WI38 (cell line): Measurements from ENCODE around the gene OSER1.

Source experiments
- H3K4me3 ChIP-seq: 2 replicates; pipeline ENCODE4 v1.5.1; 2011; ENCODE audit warnings: low read depth, mild to moderate bottlenecking, control low read depth, low read length
- TF ChIP-seq, protein P1 (sequence below): IDR thresholded peaks from 2 replicates; pipeline ENCODE4 v1.5.1; 2012; ENCODE audit warnings: low read depth, mild to moderate bottlenecking, control low read depth, low read length

OSER1 gene

DNA sequence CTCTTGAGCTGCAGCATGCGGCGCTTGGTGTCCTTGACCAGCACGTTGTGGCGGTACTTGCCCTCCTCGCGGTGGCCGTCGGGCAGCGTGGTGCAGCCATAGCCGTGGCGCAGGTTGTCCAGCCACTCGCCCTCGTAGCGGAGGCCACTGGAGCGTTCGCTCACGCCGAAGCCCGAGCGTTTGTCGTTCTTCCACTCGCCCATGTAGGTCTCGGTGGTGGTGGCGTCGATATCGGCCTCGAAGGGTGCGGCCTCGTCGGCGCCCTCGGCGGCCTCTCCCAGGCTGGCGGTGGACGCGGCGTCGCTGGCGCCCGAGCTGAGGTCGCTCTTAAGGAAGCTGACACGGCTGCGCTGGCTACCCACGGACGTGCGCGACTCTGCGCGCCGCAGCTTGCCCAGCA is 50.9 kb downstream of the OSER1 start:
- TF ChIP-seq, protein P1, sequence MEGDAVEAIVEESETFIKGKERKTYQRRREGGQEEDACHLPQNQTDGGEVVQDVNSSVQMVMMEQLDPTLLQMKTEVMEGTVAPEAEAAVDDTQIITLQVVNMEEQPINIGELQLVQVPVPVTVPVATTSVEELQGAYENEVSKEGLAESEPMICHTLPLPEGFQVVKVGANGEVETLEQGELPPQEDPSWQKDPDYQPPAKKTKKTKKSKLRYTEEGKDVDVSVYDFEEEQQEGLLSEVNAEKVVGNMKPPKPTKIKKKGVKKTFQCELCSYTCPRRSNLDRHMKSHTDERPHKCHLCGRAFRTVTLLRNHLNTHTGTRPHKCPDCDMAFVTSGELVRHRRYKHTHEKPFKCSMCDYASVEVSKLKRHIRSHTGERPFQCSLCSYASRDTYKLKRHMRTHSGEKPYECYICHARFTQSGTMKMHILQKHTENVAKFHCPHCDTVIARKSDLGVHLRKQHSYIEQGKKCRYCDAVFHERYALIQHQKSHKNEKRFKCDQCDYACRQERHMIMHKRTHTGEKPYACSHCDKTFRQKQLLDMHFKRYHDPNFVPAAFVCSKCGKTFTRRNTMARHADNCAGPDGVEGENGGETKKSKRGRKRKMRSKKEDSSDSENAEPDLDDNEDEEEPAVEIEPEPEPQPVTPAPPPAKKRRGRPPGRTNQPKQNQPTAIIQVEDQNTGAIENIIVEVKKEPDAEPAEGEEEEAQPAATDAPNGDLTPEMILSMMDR = no peak
- no peak overlapping the region for H3K4me3 ChIP-seq

DNA sequence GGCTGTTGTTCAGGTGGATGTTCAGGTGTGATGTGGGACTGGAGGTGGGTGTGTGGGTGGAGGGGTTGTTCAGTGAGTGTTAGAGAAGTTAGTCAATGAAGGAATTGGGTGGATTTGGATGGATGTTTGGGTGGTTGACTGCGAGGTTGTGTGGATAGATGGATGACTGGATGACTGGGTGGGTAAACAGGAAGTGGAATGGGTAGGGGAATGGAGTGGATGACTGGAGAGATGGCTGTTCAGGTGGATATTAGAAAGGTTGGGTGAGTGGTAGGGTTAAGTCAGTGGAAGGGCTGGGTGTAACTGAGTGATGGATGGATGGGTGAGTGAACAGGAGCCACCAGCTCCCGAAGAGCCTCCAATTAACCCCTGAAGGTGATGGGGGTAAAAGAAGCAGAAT is 51.4 kb downstream of the OSER1 start:
- TF ChIP-seq, protein P1 = no peak
- no peak overlapping the region for H3K4me3 ChIP-seq

DNA sequence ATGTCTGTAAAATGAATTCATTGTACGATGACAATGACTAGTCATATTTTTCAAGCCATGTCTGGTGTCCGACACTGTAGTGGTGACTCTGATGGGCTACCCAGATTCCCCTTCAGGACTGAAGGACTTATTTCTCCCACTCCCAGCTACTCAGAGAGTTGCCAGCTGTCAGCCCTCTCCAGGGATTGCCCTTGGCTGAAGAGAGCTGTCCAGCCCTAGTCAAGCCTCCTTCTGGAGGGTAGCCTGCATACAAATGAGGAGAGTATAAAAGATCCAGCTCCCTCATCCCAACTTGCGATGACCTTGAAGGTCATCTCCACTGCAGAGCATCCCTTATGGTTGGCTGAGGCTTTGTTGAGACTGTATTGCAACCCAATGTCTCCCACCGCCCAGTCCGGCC is 53.5 kb downstream of the OSER1 start:
- TF ChIP-seq, protein P1 = no peak
- H3K4me3 ChIP-seq = no peak overlapping the region

DNA sequence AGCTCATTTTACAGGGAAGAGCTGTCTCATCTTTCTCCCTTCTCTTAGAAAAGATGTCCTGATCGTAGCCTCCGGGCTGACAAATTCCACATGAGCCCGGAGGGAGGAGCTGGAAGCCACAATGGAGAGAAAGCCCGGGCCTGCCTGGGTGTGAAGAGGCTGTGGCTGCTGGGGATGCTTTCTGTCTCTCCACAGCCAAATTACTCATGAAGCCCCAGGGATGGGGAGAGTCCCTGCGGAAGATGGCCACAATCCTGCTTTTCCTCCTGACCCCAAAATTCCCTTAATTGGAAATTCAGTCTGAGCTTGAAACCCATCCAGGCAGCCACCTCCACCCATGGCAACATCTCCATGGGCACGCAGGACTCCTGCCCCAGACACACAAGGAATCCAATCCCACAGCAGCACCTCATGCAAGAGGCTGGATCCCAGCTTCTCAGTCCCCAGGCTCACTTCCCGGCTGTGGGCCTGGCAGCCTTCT is 56.0 kb downstream of the OSER1 start:
- no peak overlapping the region for H3K4me3 ChIP-seq
- TF ChIP-seq, protein P1 = no peak

DNA sequence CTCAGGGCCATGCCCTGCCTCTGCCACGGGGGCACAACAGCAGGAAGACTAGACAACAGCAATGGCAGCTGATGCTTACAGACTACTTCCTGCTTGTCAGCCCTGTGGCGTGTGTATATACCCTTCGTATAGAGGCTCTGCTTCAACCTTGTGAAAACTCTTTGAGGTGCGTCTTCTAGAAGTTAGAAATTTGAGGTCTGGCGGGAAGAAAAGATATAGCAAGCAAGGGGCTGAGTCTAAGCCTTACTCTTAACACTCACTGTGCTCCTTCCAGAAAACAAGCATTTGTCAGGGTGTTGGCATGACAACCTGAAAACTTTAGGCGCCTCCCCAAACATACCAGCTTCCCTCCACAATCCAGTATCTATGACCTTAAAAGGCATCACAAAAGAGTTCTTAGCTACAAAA is 56.9 kb downstream of the OSER1 start:
- TF ChIP-seq, protein P1 = no peak
- no peak overlapping the region for H3K4me3 ChIP-seq

DNA sequence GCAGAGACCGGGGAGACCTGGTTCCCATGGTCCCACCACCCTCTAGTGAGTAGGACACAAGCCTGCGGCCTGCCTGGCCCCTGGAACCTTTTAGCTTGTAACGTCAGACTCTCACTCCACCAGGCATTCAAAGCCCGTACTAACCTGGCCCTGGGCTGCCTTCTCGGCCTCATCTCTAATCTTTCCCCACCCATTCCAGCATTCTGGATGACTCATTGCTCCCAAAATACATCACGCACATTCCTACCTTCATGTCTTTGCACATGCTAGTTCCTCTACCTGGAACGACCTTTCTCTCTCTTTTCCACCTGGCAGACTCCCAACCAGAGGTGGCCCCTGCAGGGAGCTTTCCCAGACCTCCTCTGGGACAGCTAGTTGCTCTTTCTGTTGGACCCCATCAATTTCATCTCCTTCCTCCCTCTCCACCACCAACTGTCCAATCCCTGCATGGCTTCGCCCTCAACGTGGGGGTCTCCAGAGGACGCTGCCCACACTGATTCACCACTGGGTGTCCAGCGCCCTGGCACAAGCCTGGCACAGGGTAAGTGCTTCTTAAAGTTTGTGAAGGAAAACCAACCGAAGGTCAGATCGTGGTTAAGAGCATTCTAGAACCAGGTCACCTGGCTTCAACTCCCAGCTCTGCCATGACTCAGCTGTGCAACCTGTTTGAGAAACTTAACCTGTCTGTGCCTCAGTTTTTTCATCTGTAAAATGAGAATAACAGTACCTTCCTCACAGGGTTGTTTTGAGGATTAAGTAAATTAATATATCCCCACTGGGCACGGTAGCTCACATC is 58.8 kb downstream of the OSER1 start:
- TF ChIP-seq, protein P1 = no peak
- H3K4me3 ChIP-seq = no peak overlapping the region

DNA sequence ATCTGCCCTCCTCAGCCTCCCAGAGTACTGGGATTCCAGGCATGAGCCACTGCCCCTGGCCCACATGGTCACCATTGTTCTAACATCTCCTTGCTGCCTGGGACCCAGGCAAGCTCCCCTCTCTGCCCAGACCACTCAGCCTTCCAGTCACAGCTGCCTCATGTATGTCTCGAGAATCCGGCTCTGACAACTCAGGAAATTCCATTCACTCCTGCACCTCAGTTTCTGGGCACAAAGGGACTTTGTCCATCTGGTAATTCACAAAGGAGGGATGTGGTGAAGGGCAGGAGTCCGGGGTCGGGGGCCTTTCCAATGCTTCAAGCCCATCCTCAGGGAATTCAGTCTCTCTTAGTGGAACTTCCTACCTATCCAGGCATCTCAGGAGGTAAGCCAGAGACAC is 64.3 kb downstream of the OSER1 start:
- TF ChIP-seq, protein P1 = no peak
- no peak overlapping the region for H3K4me3 ChIP-seq
